ENCODE results near the gene GDI2. TPM values are rescaled to one million over a fixed set of nuclear protein-coding genes. Genes with fewer than 3 reads are reported as not detected.

GDI2 gene
- total and polyA plus RNA-seq, 2 of the 13 experiments (the other 11 are each of a cell fraction or from before 2014, with no cell fraction given): 153 to 477 TPM

DNA sequence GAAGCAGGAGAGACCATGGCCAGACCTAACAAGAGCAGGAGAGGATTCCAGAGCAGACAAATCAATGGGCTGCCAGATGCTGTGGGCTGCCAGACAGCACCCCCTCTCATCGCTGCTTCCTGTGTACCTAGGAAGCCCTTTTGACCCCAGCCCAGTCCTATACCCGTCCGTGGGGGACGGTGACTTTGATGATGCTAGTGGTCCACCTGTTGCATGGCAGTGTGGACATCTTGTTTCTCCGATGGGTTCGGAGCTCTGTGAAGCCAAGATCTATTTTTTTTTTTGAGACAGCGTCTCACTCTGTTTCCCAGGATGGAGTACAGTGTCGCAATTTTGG is 18.2 kb upstream of the GDI2 start (continued):
- TF ChIP-seq EP300 (IDR thresholded peaks at IDR 0.05; ENCODE audit: low read depth in 2 of 2, low read length in 2 of 2) (0 out of 4 replicates have a peak, but pooled peaks of 1 of the 2 experiments have one; percentile 35), EP300 (CRISPR knock-in tag; IDR thresholded peaks at IDR 0.05; ENCODE audit: borderline replicate concordance) (no peak), TOE1 (CRISPR knock-in tag; IDR thresholded peaks at IDR 0.05) (no peak), XRCC5 (optimal IDR thresholded peaks at IDR 0.05; ENCODE audit: low read length) (peak; percentile 35), ZNF609 (CRISPR knock-in tag; IDR thresholded peaks at IDR 0.05; ENCODE audit: borderline replicate concordance) (0 out of 2 replicates have a peak, but pooled peaks have one; percentile 52), ZNF362 (CRISPR knock-in tag; IDR thresholded peaks at IDR 0.05; ENCODE audit: borderline replicate concordance) (peak; percentile 38), ZNF746 (CRISPR knock-in tag; IDR thresholded peaks at IDR 0.05) (peak; percentile 44; the same call in 1 of the 2 replicates), MED1 (CRISPR knock-in tag; IDR thresholded peaks at IDR 0.05) (peak; percentile 61), FOXP4 (CRISPR knock-in tag; IDR thresholded peaks at IDR 0.05) (peak; percentile 34; the same call in 1 of the 2 replicates), ZKSCAN8 (CRISPR knock-in tag; IDR thresholded peaks at IDR 0.05; ENCODE audit: borderline replicate concordance) (peak; percentile 42; the same call in 1 of the 2 replicates), ZMYM3 (CRISPR knock-in tag; IDR thresholded peaks at IDR 0.05) (peak; percentile 56; the same call in 1 of the 2 replicates), ARID5B (CRISPR knock-in tag; IDR thresholded peaks at IDR 0.05) (peak; percentile 79), ZNF530 (CRISPR knock-in tag; IDR thresholded peaks at IDR 0.05; ENCODE audit: low read depth) (no peak), HDAC2 (CRISPR knock-in tag; IDR thresholded peaks at IDR 0.05) (0 out of 2 replicates have a peak, but pooled peaks have one; percentile 40), BCL6 (CRISPR knock-in tag; IDR thresholded peaks at IDR 0.05) (peak; percentile 41; the same call in 1 of the 2 replicates), MIER2 (CRISPR knock-in tag; IDR thresholded peaks at IDR 0.05) (no peak), ONECUT2 (CRISPR knock-in tag; IDR thresholded peaks at IDR 0.05) (0 out of 2 replicates have a peak, but pooled peaks have one; percentile 41)
